BLaER1 (cell line): ENCODE data around the gene ATM.
"Not testable (repeated sequence)": the region's sequence is repeated elsewhere in the genome, so short reads cannot be mapped to it uniquely, and the experiment has no call there.

Experiments
- H3K27ac ChIP-seq: shearing (Covaris generic); formaldehyde crosslinking; 2 replicates; pipeline ENCODE4 v1.8.1; 2022
- H3K27me3 ChIP-seq: shearing (Covaris generic); formaldehyde crosslinking; 2 replicates; pipeline ENCODE4 v1.8.1; 2022
- H3K36me3 ChIP-seq: shearing (Covaris generic); formaldehyde crosslinking; 2 replicates; pipeline ENCODE4 v1.8.1; 2022
- H3K4me1 ChIP-seq: shearing (Covaris generic); formaldehyde crosslinking; 2 replicates; pipeline ENCODE4 v1.8.1; 2022
- H3K4me2 ChIP-seq: shearing (Covaris generic); formaldehyde crosslinking; 2 replicates; pipeline ENCODE4 v1.8.1; 2022
- H3K4me3 ChIP-seq: shearing (Covaris generic); formaldehyde crosslinking; 2 replicates; pipeline ENCODE4 v1.8.1; 2022
- H3K9ac ChIP-seq: shearing (Covaris generic); formaldehyde crosslinking; 2 replicates; pipeline ENCODE4 v1.8.1; 2022
- H3K9me3 ChIP-seq: shearing (Covaris generic); formaldehyde crosslinking; 2 replicates; pipeline ENCODE4 v1.8.1; 2022
- H4K20me1 ChIP-seq: shearing (Covaris generic); formaldehyde crosslinking; 2 replicates; pipeline ENCODE4 v1.8.1; 2022
- Cebpa-rat ChIP-seq: shearing (Covaris generic); IDR thresholded peaks from 2 replicates; pipeline ENCODE4 v1.8.1; 2022

The ATM gene

GRCh38 chr11:108393046-108393445 is 170.2 kb downstream of the ATM start:
- H3K27me3 ChIP-seq, result no peaks in the 10 kb centered on the region
- H3K36me3 ChIP-seq, result no peaks in the 10 kb centered on the region
- H3K4me1 ChIP-seq, result peaks cover 13% of the 10 kb centered on the region
- no peaks in the 10 kb centered on the region for H3K9me3 ChIP-seq
- TF ChIP-seq Cebpa-rat, result no peak
- H3K4me3 ChIP-seq, result no peak overlapping the region
- H3K27ac ChIP-seq, result no peak overlapping the region
- H4K20me1 ChIP-seq, result no peaks in the 10 kb centered on the region
- no peak overlapping the region for H3K4me2 ChIP-seq
- H3K9ac ChIP-seq, result no peak overlapping the region

GRCh38 chr11:108394744-108395284 is 171.9 kb downstream of the ATM start:
- Histone ChIP-seq H3K4me1 (peaks cover 13% of the 10 kb centered on the region), H3K9me3 (no peaks in the 10 kb centered on the region), H3K27ac (no peak overlapping the region), H4K20me1 (no peaks in the 10 kb centered on the region), H3K4me3 (no peak overlapping the region), H3K9ac (no peak overlapping the region), H3K27me3 (no peaks in the 10 kb centered on the region), H3K4me2 (no peak overlapping the region), H3K36me3 (no peaks in the 10 kb centered on the region)
- no peak for TF ChIP-seq Cebpa-rat

GRCh38 chr11:108396672-108397071 is 173.8 kb downstream of the ATM start:
- not testable (repeated sequence) for H3K4me2 ChIP-seq, H3K27me3 ChIP-seq, H4K20me1 ChIP-seq, H3K36me3 ChIP-seq, H3K9me3 ChIP-seq, H3K27ac ChIP-seq, H3K4me3 ChIP-seq, H3K9ac ChIP-seq
- peaks cover 13% of the 10 kb centered on the region for H3K4me1 ChIP-seq

GRCh38 chr11:108398439-108398838 is 175.6 kb downstream of the ATM start:
- no peaks in the 10 kb centered on the region for H3K4me1 ChIP-seq
- no peak overlapping the region for H3K4me3 ChIP-seq
- no peaks in the 10 kb centered on the region for H3K27me3 ChIP-seq
- no peaks in the 10 kb centered on the region for H3K36me3 ChIP-seq
- TF ChIP-seq Cebpa-rat, result no peak
- H4K20me1 ChIP-seq, result no peaks in the 10 kb centered on the region
- H3K27ac ChIP-seq, result no peak overlapping the region
- H3K9me3 ChIP-seq, result no peaks in the 10 kb centered on the region
- no peak overlapping the region for H3K4me2 ChIP-seq
- no peak overlapping the region for H3K9ac ChIP-seq

- Histone ChIP-seq H3K4me2 (no peak overlapping the region), H3K9me3 (no peaks in the 10 kb centered on the region), H3K4me3 (no peak overlapping the region), H3K36me3 (no peaks in the 10 kb centered on the region), H3K9ac (no peak overlapping the region), H3K27me3 (no peaks in the 10 kb centered on the region), H4K20me1 (no peaks in the 10 kb centered on the region), H3K27ac (no peak overlapping the region), H3K4me1 (no peaks in the 10 kb centered on the region)
- TF ChIP-seq Cebpa-rat, result no peak
Measured at GRCh38 chr11:108402241-108402640, 179.4 kb downstream of the ATM start.

- H3K4me1 ChIP-seq, result no peaks in the 10 kb centered on the region
- H3K4me3 ChIP-seq, result no peak overlapping the region
- no peaks in the 10 kb centered on the region for H3K36me3 ChIP-seq
- no peak overlapping the region for H3K4me2 ChIP-seq
- H3K27me3 ChIP-seq, result no peaks in the 10 kb centered on the region
- H3K9ac ChIP-seq, result no peak overlapping the region
- no peaks in the 10 kb centered on the region for H3K9me3 ChIP-seq
- H4K20me1 ChIP-seq, result no peaks in the 10 kb centered on the region
- H3K27ac ChIP-seq, result no peak overlapping the region
- TF ChIP-seq Cebpa-rat, result no peak
Measured at GRCh38 chr11:108403052-108403451, 180.2 kb downstream of the ATM start.

GRCh38 chr11:108405706-108406105 is 182.8 kb downstream of the ATM start:
- Histone ChIP-seq H3K9ac (no peak overlapping the region), H3K36me3 (no peaks in the 10 kb centered on the region), H3K4me2 (no peak overlapping the region), H3K4me1 (no peaks in the 10 kb centered on the region), H3K4me3 (no peak overlapping the region), H3K27me3 (no peaks in the 10 kb centered on the region), H3K9me3 (no peaks in the 10 kb centered on the region), H4K20me1 (no peaks in the 10 kb centered on the region), H3K27ac (no peak overlapping the region)
- TF ChIP-seq Cebpa-rat, result no peak

- H3K4me2 ChIP-seq, result no peak overlapping the region
- no peaks in the 10 kb centered on the region for H3K36me3 ChIP-seq
- H3K9me3 ChIP-seq, result peaks cover 11% of the 10 kb centered on the region; the same call in 1 of the 2 replicates
- no peak overlapping the region for H3K9ac ChIP-seq
- no peaks in the 10 kb centered on the region for H3K4me1 ChIP-seq
- no peaks in the 10 kb centered on the region for H4K20me1 ChIP-seq
- no peaks in the 10 kb centered on the region for H3K27me3 ChIP-seq
- H3K27ac ChIP-seq, result no peak overlapping the region
- TF ChIP-seq Cebpa-rat, result no peak
- H3K4me3 ChIP-seq, result no peak overlapping the region
Measured at GRCh38 chr11:108414958-108415357, 192.1 kb downstream of the ATM start.

GRCh38 chr11:108417551-108417950 is 194.7 kb downstream of the ATM start:
- peaks cover 11% of the 10 kb centered on the region; the same call in 1 of the 2 replicates for H3K9me3 ChIP-seq
- not testable (repeated sequence) for H3K4me1 ChIP-seq

More at GRCh38 chr11:108417551-108417950, 194.7 kb downstream of the ATM start:
- H3K4me2 ChIP-seq, H4K20me1 ChIP-seq, H3K27ac ChIP-seq, H3K27me3 ChIP-seq, H3K9ac ChIP-seq, H3K4me3 ChIP-seq, H3K36me3 ChIP-seq: not testable (repeated sequence)
